Stimulated activated CD8-positive, alpha-beta memory T cell treated with anti-CD3 and anti-CD28 coated beads, Interleukin-4, amount 100 ng/mL, for 4 hours (primary cell): ENCODE measurements around the gene FCHO1.

ENCODE experiments used
- DNase-seq, 2 donors: peaks; one replicate each; pipeline ENCODE4 v3.0.0-alpha.2; 2020; ENCODE audit warnings: low read depth in 2 of 2, low spot score in 1 of 2

The FCHO1 gene

DNA sequence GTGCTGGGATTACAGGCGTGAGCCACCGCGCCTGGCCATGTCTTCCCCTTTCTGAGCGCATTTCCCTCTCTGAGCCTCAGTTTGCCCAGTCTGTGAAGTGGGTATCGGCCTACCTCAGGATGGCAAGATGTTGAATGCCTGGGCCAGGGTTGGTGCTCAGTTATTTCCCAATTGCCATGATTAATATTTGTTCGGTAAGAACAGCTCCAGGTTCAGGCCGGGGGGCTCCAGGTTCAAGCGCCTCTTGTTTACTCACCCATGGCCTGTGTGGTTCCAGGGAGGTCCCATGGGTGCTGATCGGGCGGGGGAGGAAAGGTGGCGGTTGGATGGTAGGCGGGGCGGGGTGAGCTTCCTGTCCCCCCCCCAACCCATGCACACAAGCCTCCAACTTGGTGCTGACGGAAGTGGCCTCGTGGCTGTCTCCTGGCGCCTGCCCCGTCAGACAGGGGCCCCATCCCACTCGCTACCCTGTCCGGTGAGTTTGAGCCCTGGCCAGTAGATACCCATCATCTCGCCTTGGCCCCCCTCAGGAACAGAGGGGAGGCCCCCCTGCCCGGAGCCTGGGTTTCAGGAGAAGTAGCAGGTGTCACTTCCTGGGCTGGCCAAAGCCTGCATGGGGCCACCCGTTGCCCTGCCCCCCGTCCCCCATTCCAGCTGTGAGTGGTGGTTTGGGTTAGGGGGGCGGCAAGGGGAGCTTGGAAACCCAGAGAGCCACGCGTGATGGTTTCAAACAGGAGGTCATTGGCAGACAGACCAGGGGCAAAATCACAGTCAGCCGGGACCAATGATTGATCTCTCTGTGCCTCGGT, at the start of gene FCHO1:
Gene FCHO1, plus strand, starts transcription at position 375 of the 809 bp plus-strand sequence. CDS start 3,688 bp downstream, outside the sequence.
- peak; percentile 78 to 82 for DNase-seq

DNA sequence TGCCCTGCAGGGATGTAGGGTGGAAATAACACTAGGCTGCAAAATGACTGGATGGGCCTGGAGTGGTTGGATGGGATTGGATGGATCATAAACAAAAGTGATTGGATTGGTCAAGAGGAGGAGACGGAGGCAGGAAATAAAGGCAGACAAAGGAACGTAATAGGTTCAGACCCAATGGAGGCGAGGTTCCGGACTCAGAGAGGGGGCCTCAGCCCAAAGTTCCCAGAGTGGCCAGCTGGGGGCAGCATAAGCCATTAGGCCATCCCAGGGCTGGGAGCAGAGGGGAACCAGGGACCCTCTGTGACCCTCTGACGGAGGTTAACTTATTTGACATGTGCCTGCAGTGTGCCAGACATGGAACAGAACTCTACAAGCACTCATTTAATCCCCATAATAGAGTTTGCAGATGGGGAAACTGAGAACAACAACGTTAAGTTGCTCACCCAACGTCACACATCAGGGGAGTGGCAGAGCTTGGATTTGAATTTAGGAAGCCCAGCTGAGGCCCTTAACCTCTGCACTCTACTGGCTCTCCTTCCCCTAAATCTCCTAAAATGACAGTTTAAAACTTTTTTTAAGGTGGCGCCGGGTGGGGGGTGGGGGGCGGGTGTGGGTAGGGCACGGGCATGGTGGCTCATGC, 47.3 kb upstream of the FCHO1 start:
- peak; percentile 23 to 65 for DNase-seq

- DNase-seq, result no peak
Observed at GRCh38 chr19:17706750-17707181, 44.5 kb upstream of the FCHO1 start.

GRCh38 chr19:17711851-17712250, 39.4 kb upstream of the FCHO1 start:
- no peak for DNase-seq

- no peak for DNase-seq
Observed at GRCh38 chr19:17716309-17716929, 34.9 kb upstream of the FCHO1 start.

- DNase-seq, result no peak
Observed at GRCh38 chr19:17718550-17718946, 32.7 kb upstream of the FCHO1 start.

DNA sequence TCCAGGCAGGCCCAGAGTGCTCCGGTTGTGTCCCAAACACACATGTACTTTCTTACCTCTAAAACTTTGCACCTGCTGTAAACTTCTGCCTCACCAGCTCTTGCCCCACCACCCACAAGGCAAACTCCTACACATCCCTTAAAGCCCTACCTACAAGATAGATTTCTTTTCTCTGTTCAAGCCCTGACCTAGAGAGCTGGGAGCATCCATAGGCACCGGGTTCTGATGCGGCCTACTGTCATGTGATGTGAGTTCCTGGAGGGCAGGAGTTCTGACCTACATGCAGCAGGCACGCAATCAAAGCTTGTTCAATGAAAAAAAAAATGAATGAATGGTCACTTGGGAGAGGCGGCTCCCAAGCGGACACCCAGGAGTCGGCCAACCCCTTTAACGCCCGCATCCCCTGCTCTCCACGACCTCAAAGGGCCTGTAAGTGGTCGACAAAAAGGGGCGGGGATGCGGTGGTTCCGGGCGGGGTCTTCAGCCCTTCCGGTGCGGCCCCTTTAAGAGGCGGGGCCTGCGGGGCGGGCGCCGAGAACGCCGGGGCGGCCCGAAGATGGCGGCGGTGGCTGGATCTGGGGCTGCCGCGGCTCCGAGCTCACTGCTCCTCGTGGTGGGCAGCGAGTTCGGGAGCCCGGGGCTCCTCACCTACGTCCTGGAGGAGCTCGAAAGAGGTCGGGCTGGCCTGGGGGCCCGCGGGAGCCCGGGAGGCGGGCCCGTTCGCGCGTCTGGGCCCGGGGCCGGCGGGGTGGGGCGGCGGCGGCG, 32.1 kb upstream of the FCHO1 start, which contains the start of gene MAP1S:
Gene MAP1S, plus strand, starts transcription at position 534 of the 765 bp plus-strand sequence. Its CDS starts 23 bp downstream, at position 557.
- peak; percentile 18 to 42 for DNase-seq

DNA sequence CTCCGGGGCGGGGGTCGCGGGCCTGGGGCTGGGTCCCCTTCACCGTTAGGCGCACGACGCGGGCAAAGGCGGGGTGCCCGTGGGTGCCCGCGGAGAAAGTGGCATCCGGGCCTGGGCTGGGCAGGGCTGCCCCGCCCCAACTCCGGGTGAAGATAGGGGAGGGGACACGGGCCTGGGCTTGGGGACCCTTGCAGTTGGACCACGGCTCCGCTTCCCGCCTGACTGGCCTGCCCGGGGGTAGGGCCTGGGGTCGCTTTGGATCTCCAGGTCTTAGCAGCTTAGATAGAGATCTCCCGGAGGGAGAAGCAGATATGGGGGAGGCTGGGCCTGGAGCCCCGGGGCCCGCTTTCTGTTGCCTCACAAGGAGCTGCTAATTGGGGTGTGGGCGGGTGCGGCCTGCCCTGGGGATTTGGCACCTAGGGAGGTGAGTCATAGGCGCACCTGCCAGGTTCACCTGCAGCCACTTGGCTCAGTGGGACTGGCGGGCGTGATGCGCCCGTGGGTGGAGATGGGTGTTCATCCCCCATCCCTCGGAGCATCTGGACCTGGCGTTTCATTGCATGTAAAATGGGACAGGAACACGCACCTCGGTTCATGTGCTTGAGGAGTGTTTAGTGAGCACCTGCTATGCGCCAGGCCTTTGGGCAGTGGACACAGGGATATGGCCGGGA, 31.4 kb upstream of the FCHO1 start:
- DNase-seq, result peak; percentile 30 to 34

- no peak for DNase-seq
Observed at GRCh38 chr19:17720440-17720839, 30.8 kb upstream of the FCHO1 start.

GRCh38 chr19:17721111-17721628, 30.1 kb upstream of the FCHO1 start:
- no peak for DNase-seq

DNA sequence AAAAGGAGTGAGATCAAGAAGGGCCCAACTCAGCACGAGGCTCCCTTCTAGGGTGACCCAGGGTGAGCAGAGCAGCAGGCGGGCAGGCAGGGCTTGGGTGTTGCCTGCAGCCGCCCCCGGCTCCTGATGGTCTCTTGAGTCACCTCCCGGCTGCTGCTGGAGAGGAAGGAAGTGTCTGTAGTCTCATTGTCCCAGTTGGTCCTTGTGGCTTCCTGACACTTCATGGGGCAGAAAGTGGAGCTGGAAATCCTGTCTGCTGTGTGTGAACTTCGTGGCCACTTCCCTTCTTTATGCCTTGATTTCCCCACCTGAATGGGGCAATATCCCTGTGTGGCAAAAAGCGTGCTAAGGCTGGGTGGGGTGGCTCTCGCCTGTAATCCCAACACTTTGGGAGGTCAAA, 29.5 kb upstream of the FCHO1 start:
- DNase-seq, result no peak

GRCh38 chr19:17722655-17723240, 28.5 kb upstream of the FCHO1 start:
- DNase-seq, result no peak

GRCh38 chr19:17724655-17725054, 26.6 kb upstream of the FCHO1 start:
- no peak for DNase-seq

DNA sequence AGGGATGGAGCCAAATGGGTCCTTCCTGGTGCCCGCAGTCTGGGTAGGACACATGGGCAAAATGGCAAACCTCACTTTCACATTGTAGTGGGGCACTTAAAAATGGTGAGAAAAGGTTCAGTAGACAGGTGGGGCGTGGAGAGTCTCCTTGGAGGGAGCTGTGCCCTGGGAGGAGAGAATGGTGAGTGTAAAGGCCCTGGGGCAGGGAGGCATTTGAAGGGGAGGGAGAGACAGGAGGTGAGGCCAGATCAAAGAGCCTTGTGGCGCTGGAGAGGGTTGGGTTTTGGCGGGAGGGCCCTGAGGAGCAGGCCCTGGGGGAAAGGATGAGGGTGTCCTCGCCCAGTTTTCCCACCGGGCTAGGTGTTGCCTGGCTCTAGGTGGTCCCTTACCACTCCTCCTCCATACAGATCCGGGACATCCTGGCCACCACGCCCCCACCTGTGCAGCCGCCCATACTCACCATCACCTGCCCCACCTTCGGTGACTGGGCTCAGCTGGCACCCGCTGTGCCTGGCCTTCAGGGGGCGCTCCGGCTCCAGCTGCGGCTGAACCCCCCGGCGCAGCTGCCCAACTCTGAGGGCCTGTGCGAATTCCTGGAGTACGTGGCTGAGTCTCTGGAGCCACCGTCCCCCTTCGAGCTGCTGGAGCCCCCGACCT, 25.7 kb upstream of the FCHO1 start:
- no peak for DNase-seq

GRCh38 chr19:17726136-17726741, 25.0 kb upstream of the FCHO1 start:
- DNase-seq, result no peak

DNA sequence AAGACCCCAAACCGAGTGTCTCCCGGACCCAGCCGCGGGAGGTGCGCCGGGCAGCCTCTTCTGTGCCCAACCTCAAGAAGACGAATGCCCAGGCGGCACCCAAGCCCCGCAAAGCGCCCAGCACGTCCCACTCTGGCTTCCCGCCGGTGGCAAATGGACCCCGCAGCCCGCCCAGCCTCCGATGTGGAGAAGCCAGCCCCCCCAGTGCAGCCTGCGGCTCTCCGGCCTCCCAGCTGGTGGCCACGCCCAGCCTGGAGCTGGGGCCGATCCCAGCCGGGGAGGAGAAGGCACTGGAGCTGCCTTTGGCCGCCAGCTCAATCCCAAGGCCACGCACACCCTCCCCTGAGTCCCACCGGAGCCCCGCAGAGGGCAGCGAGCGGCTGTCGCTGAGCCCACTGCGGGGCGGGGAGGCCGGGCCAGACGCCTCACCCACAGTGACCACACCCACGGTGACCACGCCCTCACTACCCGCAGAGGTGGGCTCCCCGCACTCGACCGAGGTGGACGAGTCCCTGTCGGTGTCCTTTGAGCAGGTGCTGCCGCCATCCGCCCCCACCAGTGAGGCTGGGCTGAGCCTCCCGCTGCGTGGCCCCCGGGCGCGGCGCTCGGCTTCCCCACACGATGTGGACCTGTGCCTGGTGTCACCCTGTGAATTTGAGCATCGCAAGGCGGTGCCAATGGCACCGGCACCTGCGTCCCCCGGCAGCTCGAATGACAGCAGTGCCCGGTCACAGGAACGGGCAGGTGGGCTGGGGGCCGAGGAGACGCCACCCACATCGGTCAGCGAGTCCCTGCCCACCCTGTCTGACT, 24.1 kb upstream of the FCHO1 start:
- no peak for DNase-seq

DNA sequence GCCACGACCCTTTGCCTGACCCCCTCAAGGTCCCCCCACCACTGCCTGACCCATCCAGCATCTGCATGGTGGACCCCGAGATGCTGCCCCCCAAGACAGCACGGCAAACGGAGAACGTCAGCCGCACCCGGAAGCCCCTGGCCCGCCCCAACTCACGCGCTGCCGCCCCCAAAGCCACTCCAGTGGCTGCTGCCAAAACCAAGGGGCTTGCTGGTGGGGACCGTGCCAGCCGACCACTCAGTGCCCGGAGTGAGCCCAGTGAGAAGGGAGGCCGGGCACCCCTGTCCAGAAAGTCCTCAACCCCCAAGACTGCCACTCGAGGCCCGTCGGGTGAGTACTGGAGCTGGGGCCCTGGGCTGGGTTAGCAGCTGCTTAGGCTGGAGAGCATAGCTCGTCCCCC, 23.4 kb upstream of the FCHO1 start:
- no peak for DNase-seq

DNA sequence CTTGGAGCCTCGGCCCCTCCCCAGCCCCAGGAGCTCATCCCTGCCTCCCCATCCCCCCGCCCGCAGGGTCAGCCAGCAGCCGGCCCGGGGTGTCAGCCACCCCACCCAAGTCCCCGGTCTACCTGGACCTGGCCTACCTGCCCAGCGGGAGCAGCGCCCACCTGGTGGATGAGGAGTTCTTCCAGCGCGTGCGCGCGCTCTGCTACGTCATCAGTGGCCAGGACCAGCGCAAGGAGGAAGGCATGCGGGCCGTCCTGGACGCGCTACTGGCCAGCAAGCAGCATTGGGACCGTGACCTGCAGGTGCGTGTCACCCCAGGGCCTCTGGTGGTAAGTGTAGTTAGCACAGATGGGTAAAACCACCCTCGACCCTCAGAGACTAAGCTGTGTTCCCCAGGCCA, 18.1 kb upstream of the FCHO1 start:
- DNase-seq, result no peak
